HG03439 (cell line): Measurements from ENCODE around the gene SLC39A3.

Source experiments
- ATAC-seq: cut with Tn5 transposase; IDR thresholded peaks from one replicate; pipeline ENCODE4 v1.9.1; 2021; ENCODE audit warnings: mild to moderate bottlenecking, moderate library complexity; ENCODE audit not compliant: unreplicated experiment

Gene SLC39A3

DNA sequence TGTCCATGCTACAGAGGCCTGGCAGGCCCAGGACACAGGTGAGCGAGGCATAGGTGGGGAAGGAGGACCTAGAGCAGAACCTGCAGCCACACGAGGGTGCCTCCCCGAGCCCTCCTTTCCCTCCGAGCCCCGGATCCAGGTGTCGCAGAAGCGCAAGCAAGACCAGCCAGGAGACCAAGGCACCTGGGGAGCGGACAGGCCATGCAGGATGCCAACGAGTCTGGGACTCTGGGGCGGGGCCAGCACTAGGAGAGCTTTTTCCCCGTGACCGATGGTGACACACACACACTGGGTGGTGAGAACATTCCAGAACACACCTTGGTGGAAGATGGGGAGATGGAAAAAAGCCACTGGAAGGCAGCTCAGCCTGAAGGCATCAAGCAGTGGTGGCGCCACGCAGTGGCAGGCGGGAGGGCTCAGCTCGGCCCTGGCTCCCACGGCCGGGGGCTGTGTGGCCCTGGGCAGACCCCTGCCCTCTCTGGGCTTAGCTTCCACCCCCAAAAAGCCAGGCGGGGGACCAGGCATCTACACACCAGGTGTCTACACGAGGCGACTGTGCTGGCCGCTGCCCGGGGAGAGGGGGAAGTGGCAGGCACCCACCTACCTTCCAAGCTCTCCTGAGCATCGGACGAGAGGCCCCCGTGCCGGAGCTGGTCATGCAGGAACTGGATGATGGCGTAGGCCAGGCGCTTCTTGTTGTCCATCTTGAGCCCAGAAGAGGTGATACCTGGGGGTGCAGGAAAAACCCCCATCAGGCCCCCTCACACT, 28.7 kb upstream of the SLC39A3 start:
- no peak for ATAC-seq

- ATAC-seq = no peak
Observed at GRCh38 chr19:2767688-2768087, 27.9 kb upstream of the SLC39A3 start.

- no peak for ATAC-seq
Observed at GRCh38 chr19:2766594-2767372, 27.0 kb upstream of the SLC39A3 start.

DNA sequence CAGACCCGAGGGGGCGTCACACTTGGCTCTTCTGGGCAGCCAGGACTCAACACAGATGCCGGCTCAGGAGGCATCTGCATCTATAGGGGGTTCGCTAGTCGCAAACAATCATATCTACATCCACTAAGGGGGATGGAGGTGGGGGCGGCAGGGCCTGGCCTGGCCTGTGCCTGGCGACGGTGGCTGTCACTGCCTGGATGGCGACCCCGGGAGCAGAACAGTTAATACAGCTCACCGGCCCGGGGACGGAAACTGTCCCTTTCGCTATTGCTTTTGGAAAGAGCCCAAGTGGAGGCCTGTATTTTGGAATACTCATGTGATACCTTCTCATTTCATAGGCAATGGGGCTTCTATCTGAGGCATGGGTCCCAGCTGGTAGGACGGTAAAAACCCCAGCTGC, 25.6 kb upstream of the SLC39A3 start:
- no peak for ATAC-seq

DNA sequence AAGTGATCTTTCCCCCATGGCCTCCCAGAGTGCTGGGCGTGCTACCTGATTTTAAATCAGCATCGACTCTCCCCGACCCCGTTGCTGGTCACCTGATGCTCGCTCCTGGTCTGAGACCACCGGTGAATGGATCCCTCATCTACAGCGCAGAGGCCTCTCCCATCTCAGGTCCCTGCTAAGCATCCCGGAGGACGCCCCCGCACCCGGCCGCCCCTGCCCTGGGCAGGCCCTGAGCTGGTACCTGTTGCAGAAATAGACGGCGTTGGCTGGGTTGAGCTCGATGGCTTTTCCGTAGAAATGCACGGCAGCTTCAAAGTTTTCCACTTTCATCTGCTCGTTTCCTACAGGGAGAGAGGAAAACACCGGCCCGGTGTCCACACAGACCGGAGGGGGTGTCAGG, 25.1 kb upstream of the SLC39A3 start:
- ATAC-seq = no peak

- ATAC-seq = no peak
Observed at GRCh38 chr19:2763687-2764086, 23.9 kb upstream of the SLC39A3 start.

DNA sequence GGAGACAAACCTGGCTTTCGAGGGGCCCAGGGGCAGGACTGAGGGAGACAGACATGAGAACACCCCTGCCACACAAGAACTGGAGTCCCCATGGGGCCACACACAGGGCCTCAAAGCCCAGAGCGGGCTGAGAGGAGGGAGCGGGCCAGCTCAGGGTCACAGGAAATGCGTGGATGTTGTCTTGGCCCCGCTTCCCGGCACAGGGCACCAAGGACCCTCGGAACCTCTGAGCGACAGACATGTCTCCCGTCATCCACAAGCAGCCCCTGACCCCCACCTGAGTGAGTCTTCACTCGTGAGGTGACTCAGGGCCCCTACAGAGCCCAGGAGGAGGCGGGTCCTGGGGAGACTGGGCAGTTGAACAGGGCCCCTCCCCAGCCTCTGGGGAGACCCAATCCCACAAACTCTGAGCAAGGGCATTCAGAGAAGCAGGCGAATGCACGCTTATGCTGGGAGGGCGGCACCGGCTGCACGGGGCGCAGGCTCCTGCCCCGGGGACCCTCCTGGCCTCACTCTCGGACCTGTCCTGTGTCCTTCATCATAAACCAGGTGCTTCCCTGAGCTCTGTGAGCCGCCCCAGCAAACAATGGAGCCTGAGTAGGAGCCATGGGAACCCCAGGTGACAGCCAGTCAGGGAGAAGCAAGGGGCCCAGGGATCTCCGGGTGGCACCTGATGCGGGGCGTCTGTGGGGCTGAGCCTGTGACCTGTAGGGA, 23.1 kb upstream of the SLC39A3 start:
- no peak for ATAC-seq

- no peak for ATAC-seq
Observed at GRCh38 chr19:2761876-2762782, 22.3 kb upstream of the SLC39A3 start.

DNA sequence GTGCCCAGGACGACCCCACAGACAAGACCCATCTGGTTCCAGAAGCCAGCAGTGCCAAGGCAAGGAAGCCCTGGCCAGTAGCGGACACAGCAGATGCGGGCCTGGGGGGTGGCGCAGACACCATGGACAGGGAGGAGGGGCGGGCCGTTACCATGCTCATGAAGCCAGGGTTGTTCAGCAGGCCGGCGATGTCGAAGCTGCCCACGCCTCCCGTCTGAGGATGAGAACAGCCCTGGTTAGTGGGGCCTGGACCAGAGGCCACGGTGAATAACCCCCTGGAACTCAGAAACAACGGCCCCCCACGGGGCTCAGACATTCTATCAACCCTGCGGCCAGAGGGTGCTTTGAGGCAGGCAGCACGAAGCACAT, 21.5 kb upstream of the SLC39A3 start:
- no peak for ATAC-seq

DNA sequence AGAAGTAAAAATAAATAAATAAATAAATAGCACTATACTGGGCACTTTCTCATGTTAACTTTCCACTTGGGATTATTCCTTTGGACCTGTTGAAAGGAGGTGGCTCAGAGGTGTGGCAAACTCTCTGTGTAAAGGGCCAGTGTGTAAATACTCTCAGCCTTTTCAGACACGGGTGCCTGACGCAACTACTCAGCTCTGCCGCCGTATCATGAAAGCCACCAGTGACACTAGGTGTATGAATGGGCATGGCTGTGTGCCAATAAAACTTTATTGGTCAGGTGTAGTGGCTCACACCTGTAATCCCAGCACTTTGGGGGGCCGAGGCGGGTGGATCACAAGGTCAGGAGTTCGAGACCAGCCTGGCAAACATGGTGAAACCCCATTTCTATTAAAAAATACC, 20.1 kb upstream of the SLC39A3 start:
- no peak for ATAC-seq

- ATAC-seq = no peak
Observed at GRCh38 chr19:2759362-2759761, 19.5 kb upstream of the SLC39A3 start.

DNA sequence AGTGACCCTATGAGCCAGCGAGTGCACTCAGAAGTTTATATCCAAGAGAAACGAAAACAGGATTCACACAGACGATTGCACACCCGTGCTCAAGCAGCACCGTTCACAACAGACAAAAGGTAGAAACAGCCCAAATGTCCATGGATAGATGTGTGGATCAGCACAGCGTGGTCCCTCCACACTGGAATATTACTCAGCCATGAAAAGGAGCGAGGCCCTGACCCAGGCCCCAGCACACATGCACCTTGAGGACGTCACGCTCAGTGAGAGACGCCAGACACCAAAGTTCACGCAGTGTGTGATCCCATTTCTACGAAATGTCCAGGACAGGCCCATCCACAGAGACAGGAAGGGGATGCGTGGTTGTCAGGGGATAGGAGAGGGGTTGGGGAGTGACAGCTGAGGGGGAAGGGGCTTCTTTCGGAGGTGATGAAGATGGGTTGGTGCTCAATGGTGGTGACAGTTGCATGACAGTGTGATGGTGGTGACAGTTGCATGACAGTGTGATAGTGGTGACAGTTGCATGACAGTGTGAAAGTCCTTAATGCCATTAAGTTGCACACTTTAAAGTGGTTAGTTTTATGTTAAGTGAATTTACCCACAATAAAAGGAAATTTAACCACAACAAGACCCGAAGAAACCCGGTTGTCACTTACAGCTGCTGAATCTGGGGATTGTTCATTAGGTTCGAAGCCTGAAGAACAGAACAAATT, 18.9 kb upstream of the SLC39A3 start:
- no peak for ATAC-seq

DNA sequence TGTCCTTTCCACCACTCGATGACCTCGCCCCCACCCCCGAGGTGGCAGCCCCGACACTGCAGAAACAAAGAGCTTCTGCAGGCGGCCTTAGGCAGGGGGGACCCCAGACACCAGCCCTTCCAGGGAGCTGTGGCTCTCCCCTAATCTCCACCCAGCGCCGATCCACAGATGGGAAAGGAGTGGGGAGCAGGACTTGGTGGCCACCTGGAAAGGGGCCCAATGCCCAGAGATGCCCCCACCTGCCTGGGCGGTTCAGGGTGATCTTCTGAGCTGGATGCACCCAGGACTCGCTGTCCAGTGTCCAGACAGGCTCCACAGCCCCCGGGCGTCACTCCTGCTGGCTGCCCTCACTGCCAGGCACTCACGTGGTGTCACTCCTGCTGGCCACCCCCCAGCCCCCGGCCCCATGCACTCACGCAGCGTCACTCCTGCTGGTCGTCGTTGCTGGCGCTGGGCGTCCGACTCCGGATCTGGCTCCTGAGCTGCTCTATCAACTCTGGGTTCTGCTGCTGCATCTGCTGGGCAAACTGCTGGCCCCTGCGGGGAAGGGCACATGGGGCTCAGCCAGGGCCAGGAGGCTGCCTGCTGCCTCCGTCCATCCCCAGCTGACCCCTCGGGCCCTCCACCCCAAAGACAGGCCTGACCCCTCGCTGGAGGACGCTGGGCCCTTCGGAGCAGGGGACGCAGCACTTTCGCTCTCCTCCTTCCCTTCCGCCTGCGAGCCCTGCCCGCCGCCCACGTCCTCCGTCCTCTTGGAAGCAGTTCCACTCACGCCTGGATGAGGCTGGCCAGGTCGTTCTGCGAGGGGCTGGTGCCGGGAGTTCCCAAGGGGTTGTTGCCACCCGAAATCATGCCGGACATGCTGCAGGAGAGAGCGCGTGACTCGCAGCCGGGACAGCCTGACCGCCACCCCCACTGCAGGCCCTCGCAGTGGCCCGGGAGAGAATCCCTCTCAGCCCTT, 17.4 kb upstream of the SLC39A3 start:
- ATAC-seq = no peak

GRCh38 chr19:2756477-2756876, 16.7 kb upstream of the SLC39A3 start:
- no peak for ATAC-seq

- ATAC-seq = no peak
Observed at GRCh38 chr19:2755811-2756210, 16.0 kb upstream of the SLC39A3 start.

DNA sequence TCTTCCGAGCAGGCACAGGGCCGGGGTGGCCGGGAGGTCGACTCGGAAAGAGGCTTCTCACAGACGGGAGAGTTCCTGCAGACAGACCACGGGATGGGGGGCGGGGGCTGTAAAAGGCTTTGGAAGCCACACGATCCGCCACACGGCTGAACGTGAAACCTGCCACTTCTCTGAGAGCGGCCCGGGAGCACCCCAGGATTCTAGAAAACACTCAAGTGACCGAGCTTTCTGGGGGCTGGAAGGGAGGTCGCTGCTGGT, 15.6 kb upstream of the SLC39A3 start:
- no peak for ATAC-seq

GRCh38 chr19:2754659-2755447, 15.0 kb upstream of the SLC39A3 start:
- no peak for ATAC-seq

GRCh38 chr19:2751438-2751830, 11.6 kb upstream of the SLC39A3 start:
- ATAC-seq = no peak
